Astrocyte (in vitro differentiated cells and primary cell): ENCODE results near the gene AARSD1. TPM values are rescaled to one million over a fixed set of nuclear protein-coding genes. Genes with fewer than 3 reads are reported as not detected.
"Not testable (repeated sequence)": the region's sequence is repeated elsewhere in the genome, so short reads cannot be mapped to it uniquely, and the experiment has no call there.

Experiments used
- DNase-seq: peaks from one replicate; pipeline ENCODE4 v3.0.0-alpha.2; 2010; ENCODE audit warnings: low read depth
- FAIRE-seq: peaks from 2 replicates; lab custom pipeline; 2011; peaks lifted over from hg19 to GRCh38; lab: Jason Lieb, UNC
- H2AFZ ChIP-seq: 2 replicates; pipeline ENCODE4 v1.6.0; 2012; ENCODE audit warnings: low read depth, low read length, inconsistent platforms
- H3K27ac ChIP-seq: 2 replicates; pipeline ENCODE4 v1.5.1; 2011; ENCODE audit warnings: low read depth, low read length, inconsistent platforms
- H3K27me3 ChIP-seq: 2 replicates; pipeline ENCODE4 v1.6.0; 2011; ENCODE audit warnings: low read length, inconsistent platforms; ENCODE audit not compliant: insufficient read depth
- H3K36me3 ChIP-seq: 2 replicates; pipeline ENCODE4 v1.5.1; 2011; ENCODE audit warnings: low read length, inconsistent platforms; ENCODE audit not compliant: insufficient read depth
- H3K4me1 ChIP-seq: 2 replicates; pipeline ENCODE4 v1.5.1; 2011; ENCODE audit warnings: low read length, inconsistent platforms; ENCODE audit not compliant: insufficient read depth
- H3K4me2 ChIP-seq: 2 replicates; pipeline ENCODE4 v1.6.0; 2012; ENCODE audit warnings: low read length, inconsistent platforms
- H3K4me3 ChIP-seq: 2 replicates; pipeline ENCODE4 v1.5.1; 2011; ENCODE audit warnings: low read depth, mild to moderate bottlenecking, low read length, inconsistent platforms; ENCODE audit not compliant: insufficient read depth
- H3K79me2 ChIP-seq: 2 replicates; pipeline ENCODE4 v1.6.0; 2012; ENCODE audit warnings: mild to moderate bottlenecking, low read length, inconsistent platforms; ENCODE audit not compliant: insufficient read depth
- H3K9ac ChIP-seq: 2 replicates; pipeline ENCODE4 v1.6.0; 2012; ENCODE audit warnings: mild to moderate bottlenecking, low read length, inconsistent platforms
- H3K9me3 ChIP-seq: 2 replicates; pipeline ENCODE4 v1.5.1; 2012; ENCODE audit warnings: low read depth, mild to moderate bottlenecking, low read length, inconsistent platforms; ENCODE audit not compliant: insufficient read depth
- H4K20me1 ChIP-seq: 2 replicates; pipeline ENCODE4 v1.6.0; 2012; ENCODE audit warnings: low read length, inconsistent platforms; ENCODE audit not compliant: insufficient read depth
- H3K27ac Mint-ChIP-seq: one replicate; pipeline ENCODE4 v1.8.0; 2021; ENCODE audit warnings: mild to moderate bottlenecking, mixed read lengths; ENCODE audit not compliant: unreplicated experiment
- H3K27me3 Mint-ChIP-seq: one replicate; pipeline ENCODE4 v1.8.0; 2021; ENCODE audit warnings: low read depth, mixed read lengths; ENCODE audit not compliant: unreplicated experiment
- H3K36me3 Mint-ChIP-seq: one replicate; pipeline ENCODE4 v1.8.0; 2021; ENCODE audit warnings: low read depth, mixed read lengths; ENCODE audit not compliant: unreplicated experiment
- H3K4me1 Mint-ChIP-seq: one replicate; pipeline ENCODE4 v1.8.0; 2021; ENCODE audit warnings: low read depth, mixed read lengths; ENCODE audit not compliant: unreplicated experiment
- H3K4me3 Mint-ChIP-seq: one replicate; pipeline ENCODE4 v1.8.0; 2021; ENCODE audit warnings: mild to moderate bottlenecking, moderate library complexity, mixed read lengths; ENCODE audit not compliant: unreplicated experiment
- H3K9me3 Mint-ChIP-seq: one replicate; pipeline ENCODE4 v1.8.0; 2021; ENCODE audit warnings: mild to moderate bottlenecking, mixed read lengths; ENCODE audit not compliant: unreplicated experiment
- EZH2 ChIP-seq: IDR thresholded peaks from 2 replicates; pipeline ENCODE4 v1.6.1; 2012; ENCODE audit warnings: mild to moderate bottlenecking, low read length, inconsistent platforms; ENCODE audit not compliant: insufficient read depth
- total RNA-seq: library from RNA; stranded (reverse); gene quantifications from 2 replicates; pipeline ENCODE4 v1.2.1, GENCODE V29; 2021
- TF ChIP-seq, protein P1 (sequence below): IDR thresholded peaks from 2 replicates; pipeline ENCODE4 v1.5.1; 2011; ENCODE audit warnings: low read depth, mild to moderate bottlenecking, inconsistent platforms, low read length, moderate library complexity; ENCODE audit not compliant: insufficient read depth

AARSD1 gene
- total RNA-seq, 1 donor from 2014 or later = 42.8 TPM

DNA sequence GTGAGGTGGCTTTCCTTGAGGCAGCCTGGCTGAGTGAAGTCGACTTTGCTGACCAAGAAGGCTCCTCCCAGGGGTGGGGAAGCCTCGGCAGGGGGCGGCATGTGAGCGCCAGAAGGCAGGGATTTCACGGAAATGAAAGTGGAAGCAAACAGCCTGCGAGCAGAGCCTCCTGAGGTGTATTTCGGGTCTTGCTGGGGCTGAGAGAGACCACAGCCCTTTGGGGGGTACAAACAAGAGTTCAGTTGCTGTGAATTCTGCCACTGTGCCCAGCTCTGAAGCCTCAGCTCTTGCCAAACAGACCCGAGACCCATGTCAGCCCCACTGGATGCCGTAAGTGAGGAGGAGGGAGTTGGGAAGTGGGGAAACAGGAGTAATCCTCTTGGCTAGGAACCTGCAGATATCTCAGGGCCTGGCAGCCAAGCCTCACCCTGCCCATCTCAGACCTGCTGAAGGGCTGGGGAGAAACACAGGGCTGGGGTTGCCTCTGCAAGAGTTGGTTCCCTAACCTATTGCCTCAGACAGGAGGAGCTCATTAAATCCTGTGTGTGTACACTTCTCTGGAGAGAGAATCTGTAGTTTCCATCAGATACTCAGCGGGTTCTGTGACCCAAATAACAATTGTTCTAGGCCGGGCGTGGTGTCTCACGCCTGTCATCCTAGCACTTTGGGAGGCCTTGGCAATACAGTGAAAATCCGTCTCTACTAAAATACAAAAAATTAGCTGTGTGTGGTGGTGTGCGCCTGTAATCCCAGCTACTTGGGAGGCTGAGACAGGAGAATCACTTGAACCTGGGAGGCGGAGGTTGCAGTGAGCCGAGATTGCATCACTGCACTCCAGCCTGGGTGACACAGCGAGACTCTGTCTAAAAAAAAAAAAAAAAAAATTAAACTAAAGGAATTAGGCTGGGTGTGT, 42.6 kb upstream of the AARSD1 start, which contains the start of gene IFI35:
IFI35 (plus strand) TSS at position 146 of the 913 bp plus-strand sequence; CDS start at position 310, 164 bp downstream.
- Histone ChIP-seq H3K27ac (peak within 1 kb of the TSS; percentile 69), H3K27me3 (no peaks in the 10 kb centered on the region), H3K4me1 (peaks cover 12% of the 10 kb centered on the region), H3K36me3 (peaks cover 20% of the 10 kb centered on the region), H3K79me2 (peaks cover 8% of the 10 kb centered on the region), H3K9ac (peak within 1 kb of the TSS; percentile 87), H3K4me3 (peak within 1 kb of the TSS; percentile 78), H2AFZ (peak within 1 kb of the TSS; percentile 61), H3K4me2 (peak within 1 kb of the TSS; percentile 87), H3K9me3 (no peaks in the 10 kb centered on the region), H4K20me1 (peaks cover 22% of the 10 kb centered on the region)
- Mint-ChIP-seq H3K27ac (peak within 1 kb of the TSS; percentile 97), H3K4me3 (peak within 1 kb of the TSS; percentile 94), H3K36me3 (peaks cover 29% of the 10 kb centered on the region), H3K27me3 (no peaks in the 10 kb centered on the region), H3K4me1 (peaks cover 29% of the 10 kb centered on the region), H3K9me3 (peaks cover 2% of the 10 kb centered on the region)
- DNase-seq (peak; percentile 74), FAIRE-seq (no peak)
- TF ChIP-seq, protein P1, sequence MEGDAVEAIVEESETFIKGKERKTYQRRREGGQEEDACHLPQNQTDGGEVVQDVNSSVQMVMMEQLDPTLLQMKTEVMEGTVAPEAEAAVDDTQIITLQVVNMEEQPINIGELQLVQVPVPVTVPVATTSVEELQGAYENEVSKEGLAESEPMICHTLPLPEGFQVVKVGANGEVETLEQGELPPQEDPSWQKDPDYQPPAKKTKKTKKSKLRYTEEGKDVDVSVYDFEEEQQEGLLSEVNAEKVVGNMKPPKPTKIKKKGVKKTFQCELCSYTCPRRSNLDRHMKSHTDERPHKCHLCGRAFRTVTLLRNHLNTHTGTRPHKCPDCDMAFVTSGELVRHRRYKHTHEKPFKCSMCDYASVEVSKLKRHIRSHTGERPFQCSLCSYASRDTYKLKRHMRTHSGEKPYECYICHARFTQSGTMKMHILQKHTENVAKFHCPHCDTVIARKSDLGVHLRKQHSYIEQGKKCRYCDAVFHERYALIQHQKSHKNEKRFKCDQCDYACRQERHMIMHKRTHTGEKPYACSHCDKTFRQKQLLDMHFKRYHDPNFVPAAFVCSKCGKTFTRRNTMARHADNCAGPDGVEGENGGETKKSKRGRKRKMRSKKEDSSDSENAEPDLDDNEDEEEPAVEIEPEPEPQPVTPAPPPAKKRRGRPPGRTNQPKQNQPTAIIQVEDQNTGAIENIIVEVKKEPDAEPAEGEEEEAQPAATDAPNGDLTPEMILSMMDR = no peak
- no peak for TF ChIP-seq EZH2

DNA sequence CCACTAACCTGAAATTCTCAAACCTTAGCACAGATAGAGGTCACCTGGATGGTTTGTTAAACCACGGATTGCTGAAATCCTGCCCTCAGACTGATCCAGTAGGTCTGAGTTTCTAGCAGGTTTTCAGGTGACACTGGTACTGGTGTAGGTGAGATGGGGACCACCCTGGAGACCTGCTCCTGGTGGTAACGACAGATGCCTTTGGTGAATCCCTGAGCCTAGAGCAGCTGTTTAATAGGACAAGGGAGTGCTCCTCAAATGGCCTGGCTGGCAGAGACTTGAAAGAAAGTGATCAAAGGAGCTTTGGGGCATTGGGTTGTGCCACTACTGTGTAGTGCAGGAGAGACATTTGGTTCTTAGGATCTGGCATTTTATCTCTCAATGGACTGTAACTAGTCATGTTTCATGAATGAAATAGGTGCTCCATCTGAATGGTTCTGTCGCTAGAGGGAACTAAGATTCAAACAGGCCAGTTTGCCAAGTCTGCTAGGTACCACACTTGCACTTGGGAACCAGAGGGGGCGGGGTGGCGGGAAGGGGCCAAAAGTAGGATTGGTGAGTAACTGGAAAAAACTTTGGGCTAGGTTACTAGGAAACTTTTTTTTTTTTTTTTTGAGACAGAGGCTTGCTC, 39.4 kb upstream of the AARSD1 start:
- Mint-ChIP-seq H3K27me3 (no peaks in the 10 kb centered on the region), H3K9me3 (peaks cover 2% of the 10 kb centered on the region), H3K36me3 (peaks cover 44% of the 10 kb centered on the region), H3K27ac (peak overlapping the region; percentile 72), H3K4me1 (peaks cover 36% of the 10 kb centered on the region), H3K4me3 (no peak overlapping the region)
- Histone ChIP-seq H3K79me2 (peaks cover 36% of the 10 kb centered on the region), H3K9ac (peak overlapping the region; percentile 51), H3K9me3 (no peaks in the 10 kb centered on the region), H3K27me3 (no peaks in the 10 kb centered on the region), H3K4me2 (peak overlapping the region; percentile 25), H3K4me1 (peaks cover 34% of the 10 kb centered on the region), H3K4me3 (no peak overlapping the region), H3K27ac (peak overlapping the region; percentile 16), H4K20me1 (peaks cover 51% of the 10 kb centered on the region), H3K36me3 (peaks cover 35% of the 10 kb centered on the region), H2AFZ (no peak overlapping the region)
- TF ChIP-seq EZH2 = no peak
- TF ChIP-seq, protein P1 = no peak
- peak; percentile 66 for DNase-seq
- no peak for FAIRE-seq

DNA sequence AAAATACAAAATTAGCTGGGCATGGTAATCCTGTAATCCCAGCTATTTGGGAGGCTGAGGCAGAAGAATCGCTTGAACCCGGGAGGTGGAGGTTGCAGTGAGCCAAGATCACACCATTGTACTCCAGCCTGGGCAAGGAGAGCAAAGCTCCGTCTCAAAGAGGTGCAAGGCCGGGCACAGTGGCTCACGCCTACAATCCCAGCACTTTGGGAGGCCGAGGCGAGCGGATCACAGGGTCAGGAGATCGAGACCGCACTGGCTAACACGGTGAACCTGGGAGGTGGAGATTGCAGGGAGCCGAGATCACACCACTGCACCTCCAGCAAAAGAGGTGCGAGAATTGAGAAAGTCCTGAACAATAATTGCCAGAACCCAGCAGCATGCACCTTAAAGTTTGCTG, 36.6 kb upstream of the AARSD1 start:
- Histone ChIP-seq H3K4me1 (peaks cover 41% of the 10 kb centered on the region), H3K9ac (peak overlapping the region; percentile 53), H4K20me1 (peaks cover 54% of the 10 kb centered on the region), H3K4me2 (peak overlapping the region; percentile 49), H3K79me2 (peaks cover 40% of the 10 kb centered on the region), H3K36me3 (peaks cover 35% of the 10 kb centered on the region)
- H3K27ac Mint-ChIP-seq, FAIRE-seq, H3K4me3 ChIP-seq, H3K27me3 Mint-ChIP-seq, H3K27ac ChIP-seq, H3K9me3 ChIP-seq, H2AFZ ChIP-seq, DNase-seq, H3K27me3 ChIP-seq, H3K9me3 Mint-ChIP-seq: not testable (repeated sequence)
- peaks cover 36% of the 10 kb centered on the region for H3K36me3 Mint-ChIP-seq
- peaks cover 36% of the 10 kb centered on the region for H3K4me1 Mint-ChIP-seq
- peak overlapping the region; percentile 71 for H3K4me3 Mint-ChIP-seq
